ENCODE data around the gene ME1.

DNA sequence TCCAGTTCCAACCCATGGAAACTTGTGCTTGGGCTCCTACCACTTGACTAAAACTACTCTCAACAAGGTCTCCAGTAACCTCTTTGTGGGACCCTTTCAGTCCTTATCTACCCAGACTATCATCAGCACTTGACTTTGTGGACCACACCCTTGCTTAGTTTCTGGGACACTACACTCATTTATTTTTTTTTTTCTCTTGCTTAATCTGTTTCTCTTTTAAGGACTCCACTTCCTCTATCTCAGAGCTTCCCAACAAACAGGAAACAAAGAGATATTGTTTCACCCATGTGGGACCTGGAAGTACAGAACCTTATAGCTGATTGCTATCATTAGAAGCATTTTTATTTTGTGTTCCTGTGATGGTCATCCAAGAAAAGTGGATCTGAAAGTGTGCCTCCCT lies 28.8 kb upstream of the ME1 start:
- TF ChIP-seq, protein P1, sequence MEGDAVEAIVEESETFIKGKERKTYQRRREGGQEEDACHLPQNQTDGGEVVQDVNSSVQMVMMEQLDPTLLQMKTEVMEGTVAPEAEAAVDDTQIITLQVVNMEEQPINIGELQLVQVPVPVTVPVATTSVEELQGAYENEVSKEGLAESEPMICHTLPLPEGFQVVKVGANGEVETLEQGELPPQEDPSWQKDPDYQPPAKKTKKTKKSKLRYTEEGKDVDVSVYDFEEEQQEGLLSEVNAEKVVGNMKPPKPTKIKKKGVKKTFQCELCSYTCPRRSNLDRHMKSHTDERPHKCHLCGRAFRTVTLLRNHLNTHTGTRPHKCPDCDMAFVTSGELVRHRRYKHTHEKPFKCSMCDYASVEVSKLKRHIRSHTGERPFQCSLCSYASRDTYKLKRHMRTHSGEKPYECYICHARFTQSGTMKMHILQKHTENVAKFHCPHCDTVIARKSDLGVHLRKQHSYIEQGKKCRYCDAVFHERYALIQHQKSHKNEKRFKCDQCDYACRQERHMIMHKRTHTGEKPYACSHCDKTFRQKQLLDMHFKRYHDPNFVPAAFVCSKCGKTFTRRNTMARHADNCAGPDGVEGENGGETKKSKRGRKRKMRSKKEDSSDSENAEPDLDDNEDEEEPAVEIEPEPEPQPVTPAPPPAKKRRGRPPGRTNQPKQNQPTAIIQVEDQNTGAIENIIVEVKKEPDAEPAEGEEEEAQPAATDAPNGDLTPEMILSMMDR (conservative IDR thresholded peaks at IDR 0.05; ENCODE audit: low read length), result no peak
- no peak for TF ChIP-seq EZH2phosphoT487 (IDR thresholded peaks at IDR 0.05; ENCODE audit: borderline replicate concordance)
